ENCODE measurements around the gene SAXO1.
A peak's percentile ranks its signal among the peaks of the same experiment; 100 is the strongest.

The SAXO1 gene

DNA sequence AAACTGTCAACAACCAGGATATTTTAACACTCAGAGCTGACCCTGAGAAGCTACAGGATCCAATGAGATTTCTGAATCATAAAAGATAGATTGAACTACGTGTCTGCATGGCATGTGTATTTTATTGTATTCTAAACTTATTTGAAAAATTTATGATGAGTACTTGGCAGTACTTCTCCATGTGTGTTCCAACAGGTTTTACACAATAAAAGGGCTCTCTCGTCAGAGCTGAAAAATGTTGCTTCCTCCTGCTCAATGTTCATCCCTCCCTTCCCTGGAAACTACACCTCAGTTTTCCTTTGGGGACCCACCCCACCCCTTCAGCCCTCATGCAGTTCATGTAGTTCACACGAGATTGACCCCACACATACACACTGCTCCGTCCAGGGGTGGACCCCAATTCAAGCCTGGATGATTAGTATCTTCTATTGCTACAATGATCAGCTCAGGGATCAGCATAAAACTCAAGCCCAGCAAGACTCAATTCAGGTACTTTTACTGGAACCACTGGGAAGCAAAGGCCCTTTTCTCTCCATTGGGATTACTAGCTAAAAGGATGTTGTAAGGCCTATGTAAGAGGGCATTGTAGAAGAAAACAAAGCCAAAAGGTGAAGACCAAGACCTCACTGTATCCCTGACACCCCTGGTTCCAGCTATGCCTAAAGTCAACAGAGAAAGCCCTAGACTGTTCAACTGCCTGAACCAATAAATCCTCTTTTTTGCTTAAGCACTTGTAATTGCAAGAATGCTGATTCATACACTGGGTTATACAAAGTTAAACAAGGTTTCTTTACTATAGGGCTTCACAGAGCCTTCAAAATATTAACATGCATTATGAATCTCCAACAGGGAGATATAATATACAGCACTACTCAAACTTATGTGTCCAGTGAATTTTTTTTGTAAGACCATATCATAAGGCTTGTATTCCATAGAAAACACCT lies 112.6 kb downstream of the SAXO1 start:
- DNase-seq (ENCODE audit: insufficient read length, low spot score) (no peak), FAIRE-seq (no peak)

DNA sequence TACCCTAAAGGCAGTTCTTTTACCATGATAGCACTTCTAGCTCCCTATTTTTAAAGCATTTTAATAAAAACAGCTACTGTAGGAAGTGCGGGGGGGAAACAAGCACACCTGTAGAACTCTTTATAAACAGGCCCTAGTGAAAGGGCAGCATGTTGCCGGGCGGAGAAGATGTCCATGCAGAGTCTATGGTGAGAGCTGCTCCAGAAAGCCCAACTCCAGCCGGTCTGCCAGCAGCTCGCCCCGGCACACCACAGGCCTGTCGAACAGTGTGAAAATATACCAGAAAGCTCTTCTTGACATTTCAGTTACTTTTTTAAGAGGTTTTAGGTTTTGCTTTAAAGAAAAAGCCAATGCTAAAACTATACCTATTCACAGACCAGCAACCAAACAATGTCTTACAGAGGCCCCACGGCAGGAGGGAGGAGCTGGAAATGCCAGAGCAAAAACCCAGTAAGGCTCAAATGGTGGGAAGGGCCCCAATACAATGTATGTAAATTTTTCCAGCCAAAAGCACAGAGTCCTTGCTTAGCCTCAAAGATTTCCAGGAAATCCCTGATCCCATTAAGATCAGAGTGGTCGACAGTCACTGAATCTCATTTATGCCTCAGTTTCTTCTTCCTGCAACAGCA lies 121.2 kb downstream of the SAXO1 start:
- no peak for FAIRE-seq
- no peak for DNase-seq (ENCODE audit: insufficient read length, low spot score)

GRCh38 chr9:18910916-18911315 lies 122.1 kb downstream of the SAXO1 start:
- DNase-seq (ENCODE audit: insufficient read length, low spot score) (no peak), FAIRE-seq (no peak)

DNA sequence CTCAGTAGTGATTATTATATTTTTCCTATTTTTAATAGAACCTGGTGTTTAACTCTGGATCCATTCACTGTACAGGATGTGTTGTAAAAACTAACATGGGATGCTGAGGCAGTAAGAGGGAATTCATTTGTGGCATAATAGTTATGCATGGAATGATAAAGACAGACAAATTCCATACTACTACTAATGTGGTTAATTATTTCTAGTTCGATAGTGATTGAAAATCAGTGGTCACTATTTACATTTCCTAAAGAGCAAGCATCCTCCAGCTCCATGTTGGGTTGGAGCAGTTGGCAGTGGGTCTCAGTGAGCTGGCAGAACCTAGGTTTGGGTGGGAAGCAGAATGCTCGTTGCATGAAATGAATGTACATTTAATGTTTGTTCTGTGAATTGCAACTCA lies 122.6 kb downstream of the SAXO1 start:
- no peak for FAIRE-seq

DNA sequence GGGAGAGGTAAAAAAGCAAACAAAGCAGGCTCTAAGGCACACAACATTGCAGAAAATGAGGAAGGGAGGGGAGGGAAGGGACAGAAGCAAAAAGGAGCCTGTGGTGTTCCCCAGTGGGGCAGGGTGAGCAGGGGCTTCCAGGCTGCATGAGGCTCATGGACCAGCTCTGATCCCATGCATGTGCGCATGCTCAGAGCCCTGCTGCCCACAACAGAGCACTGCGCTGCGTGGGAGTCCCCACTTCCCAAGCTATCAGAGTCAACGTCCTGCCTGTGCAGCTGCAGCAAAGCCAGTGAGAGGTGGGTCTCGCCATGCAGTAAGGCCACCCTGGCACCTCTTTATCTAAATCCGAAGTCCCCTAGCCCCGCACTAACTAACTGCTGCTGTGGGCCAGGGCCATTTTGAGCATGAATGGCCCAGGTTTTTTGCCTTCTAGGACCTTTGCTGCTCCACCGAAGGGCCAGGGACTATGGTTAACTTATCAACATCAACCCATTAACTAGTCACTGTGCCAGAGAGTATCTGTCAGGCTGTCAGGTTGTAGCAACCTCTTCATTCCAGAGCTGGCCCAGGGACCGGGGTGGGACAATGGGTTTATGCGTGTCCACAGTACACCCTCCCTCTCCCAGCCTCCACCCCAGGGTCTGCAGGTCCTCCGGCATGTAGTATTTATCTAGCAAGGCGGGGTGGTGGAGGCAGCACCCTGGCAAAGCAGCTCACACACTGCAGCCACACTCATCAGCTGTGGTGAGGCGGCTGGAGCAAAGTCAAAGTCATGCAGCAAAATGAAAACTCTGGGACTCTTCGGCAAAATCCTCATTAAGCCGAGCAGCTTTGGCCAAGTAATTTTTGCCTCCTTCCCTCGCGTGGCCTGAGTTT lies 123.6 kb downstream of the SAXO1 start:
- FAIRE-seq, result no peak
- no peak for DNase-seq (ENCODE audit: insufficient read length, low spot score)

More for the DNA sequence above, 122.6 kb downstream of the SAXO1 start:
- DNase-seq (ENCODE audit: insufficient read length, low spot score), result no peak

GRCh38 chr9:18907927-18908625 lies 124.9 kb downstream of the SAXO1 start:
- FAIRE-seq (no peak), DNase-seq (ENCODE audit: insufficient read length, low spot score) (no peak)

DNA sequence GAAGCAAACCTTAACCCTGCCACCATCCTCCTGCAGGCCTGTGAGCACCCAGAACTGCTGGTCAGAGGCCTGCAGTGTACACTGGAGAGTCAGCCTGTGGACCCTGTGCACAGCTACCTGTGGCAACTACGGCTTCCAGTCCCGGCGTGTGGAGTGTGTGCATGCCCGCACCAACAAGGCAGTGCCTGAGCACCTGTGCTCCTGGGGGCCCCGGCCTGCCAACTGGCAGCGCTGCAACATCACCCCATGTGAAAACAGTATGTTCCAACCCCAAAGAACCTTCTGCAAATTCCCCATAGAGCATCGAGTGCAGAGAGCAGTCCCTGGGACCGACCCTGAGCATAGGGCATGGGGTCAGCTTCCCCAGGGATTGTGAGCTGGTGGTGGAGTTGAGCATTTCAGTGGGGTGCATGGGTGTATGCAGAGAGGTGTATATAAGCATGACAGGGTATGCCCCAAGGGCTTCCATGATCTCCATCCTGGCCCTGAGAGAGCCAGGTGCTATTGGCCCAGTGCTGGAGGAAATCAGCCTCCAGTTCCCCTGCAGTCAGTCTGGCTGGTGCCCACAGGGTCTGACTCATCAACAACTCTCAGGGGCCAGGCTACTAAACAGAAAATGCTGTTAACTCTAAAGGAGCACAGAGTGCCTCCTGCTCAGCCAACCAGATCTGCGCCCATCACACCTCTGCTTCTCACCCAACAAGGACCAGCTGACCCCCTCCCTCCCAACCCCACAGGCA lies 126.2 kb downstream of the SAXO1 start:
- FAIRE-seq (peak; percentile 20), DNase-seq (ENCODE audit: insufficient read length, low spot score) (peak; percentile 62)

DNA sequence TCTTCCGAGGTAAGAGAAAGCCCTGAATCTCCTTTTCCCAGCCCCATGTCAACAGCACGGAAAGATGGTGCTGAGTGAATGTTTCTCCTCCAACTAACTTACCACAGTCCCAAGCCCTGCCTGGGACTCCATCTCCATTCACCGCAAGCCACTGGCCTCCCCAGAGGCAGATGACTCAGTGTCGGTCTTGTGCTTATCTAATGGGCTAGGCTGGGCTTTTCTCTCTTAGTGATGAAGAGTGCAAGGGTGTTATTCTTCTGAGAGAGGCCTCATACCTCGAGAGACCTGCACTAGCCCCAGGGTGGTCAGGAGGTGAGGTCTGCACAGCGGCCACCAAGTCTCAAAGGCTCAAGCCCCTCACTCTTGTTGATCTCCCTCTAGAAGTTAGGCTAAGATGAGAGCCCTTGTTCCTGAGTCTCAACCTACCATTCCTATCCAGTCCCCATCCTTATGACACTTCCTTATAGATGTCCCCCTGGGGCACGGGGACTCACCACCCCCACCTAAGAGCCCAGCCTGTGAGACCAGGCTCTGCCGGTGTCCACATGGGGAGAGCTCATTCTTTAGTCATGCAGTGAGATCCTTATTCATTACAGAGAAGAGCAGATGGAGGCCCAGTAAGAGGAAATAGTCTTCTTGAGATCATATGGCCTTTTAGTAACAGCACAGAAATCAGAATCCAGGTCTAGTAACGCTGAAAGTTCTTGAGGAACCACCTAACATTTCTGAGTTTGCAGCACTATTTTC lies 127.0 kb downstream of the SAXO1 start:
- DNase-seq (ENCODE audit: insufficient read length, low spot score) (no peak), FAIRE-seq (no peak)

DNA sequence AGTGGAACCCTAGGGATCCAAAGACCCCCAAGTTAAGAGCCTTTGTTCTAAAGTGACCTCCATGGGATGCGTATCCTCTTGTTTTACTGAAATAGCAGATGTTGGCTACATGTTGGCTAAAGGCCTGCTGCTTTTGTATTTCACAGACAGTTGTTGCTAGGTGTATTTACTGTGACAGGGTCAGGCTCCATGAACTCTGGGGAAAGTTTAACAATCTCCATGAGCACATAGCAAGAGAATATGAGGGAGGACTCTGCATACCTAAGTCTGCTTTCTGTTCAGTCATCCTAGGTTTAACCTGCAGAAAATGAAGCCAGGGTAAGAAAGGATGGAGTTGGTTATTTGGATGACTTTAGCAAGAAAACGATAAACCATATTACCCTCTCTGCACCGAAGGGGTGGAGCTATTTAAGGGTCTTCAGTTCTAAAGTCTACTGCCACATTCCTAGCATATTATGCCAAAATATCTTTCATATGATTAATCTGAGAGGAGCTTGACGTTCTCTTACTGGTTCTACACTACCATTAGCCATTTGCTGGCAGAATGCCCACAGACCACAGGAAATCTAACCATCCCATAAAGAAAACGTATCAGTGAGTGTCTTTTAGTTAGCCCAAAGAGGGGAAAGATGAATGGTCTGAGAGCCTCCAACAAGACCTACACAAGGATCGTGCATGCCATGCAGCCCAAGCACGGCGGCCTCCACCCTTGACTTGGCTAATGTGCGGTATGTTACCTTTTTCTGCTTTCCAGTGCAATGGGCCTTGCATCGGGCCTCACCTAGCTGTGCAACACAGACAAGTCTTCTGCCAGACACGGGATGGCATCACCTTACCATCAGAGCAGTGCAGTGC lies 127.8 kb downstream of the SAXO1 start:
- DNase-seq (ENCODE audit: insufficient read length, low spot score), result peak; percentile 45
- FAIRE-seq, result no peak

GRCh38 chr9:18903450-18903849 lies 129.6 kb downstream of the SAXO1 start:
- DNase-seq (ENCODE audit: insufficient read length, low spot score) (no peak), FAIRE-seq (no peak)

DNA sequence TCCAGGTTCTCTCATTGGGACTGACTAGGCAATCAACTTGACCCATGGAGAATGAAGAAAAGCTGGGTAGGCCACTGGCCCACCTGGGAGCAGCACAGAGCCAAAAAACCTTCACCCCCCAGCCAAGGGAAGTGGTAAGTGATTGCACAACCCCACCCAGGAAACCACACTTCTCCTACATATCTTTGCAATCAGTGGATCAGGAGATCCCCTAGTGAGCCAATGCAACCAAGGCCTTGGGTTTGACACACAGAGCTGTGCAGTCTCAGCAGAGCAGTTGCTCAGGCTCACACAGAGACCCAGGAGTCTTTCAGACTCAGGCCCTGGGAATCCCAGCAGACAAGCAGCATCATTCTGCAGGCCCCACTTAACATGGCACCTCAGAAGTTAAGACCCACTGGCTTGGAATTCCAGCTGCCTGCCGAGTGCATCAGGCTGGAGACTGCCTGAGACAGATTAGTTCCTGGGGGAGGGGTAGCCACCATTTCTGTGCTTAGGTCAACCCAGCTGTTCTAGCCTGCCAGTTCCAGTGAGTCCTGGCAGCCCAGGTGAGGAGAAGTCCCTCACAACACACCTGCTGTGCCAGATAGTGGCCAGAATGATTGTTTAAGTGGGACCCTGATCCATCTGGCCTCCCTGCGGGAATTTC lies 136.4 kb downstream of the SAXO1 start:
- no peak for DNase-seq (ENCODE audit: insufficient read length, low spot score)
- no peak for FAIRE-seq

GRCh38 chr9:18896004-18896403 lies 137.0 kb downstream of the SAXO1 start:
- DNase-seq (ENCODE audit: insufficient read length, low spot score) (no peak), FAIRE-seq (no peak)

DNA sequence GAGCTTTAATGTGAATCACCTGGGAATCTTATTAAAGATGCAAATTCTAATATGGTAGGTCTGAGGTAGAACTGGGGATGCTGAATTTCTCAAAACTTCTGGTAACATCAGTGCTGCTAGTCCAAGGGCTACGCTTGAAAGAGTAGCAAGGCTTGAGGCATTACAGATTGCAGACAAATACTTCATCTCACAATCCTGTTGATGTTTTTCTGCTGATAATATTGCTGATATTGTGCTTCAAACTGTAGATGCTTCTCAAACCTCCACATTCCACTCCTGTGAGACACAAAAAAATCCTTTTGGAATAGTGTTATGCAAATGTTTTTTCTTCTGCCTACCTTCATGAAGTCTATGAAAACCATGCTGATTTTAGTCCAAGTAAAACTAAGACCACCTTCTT lies 139.5 kb downstream of the SAXO1 start:
- no peak for FAIRE-seq
- DNase-seq (ENCODE audit: insufficient read length, low spot score), result no peak

GRCh38 chr9:18893046-18893445 lies 140.0 kb downstream of the SAXO1 start:
- DNase-seq (ENCODE audit: insufficient read length, low spot score) (no peak), FAIRE-seq (no peak)

DNA sequence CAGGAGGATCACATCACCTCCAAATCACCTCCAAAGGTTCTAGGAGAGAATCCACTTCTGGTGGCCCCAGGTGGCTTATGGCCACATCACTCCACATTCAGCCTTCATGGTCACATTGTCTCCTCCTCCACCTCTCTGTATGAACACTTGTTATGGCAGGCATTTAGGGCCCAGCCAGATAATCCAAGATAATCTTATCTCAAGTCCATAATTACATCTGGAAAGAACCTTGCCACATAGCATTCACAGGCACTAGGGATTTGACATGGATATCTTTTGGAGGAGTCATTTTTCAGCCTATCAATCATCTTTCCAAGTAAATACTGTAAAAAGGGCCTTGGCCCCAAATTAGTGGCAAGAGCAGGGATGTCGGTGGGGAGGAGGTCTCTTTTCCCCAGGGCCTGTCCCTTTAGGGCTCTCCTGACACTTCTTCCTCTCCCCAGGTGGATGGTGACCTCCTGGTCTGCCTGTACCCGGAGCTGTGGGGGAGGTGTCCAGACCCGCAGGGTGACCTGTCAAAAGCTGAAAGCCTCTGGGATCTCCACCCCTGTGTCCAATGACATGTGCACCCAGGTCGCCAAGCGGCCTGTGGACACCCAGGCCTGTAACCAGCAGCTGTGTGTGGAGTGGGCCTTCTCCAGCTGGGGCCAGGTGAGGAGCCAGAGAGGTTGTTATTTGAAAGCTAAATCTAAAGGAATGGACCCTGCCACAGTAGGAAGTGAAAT lies 140.9 kb downstream of the SAXO1 start:
- no peak for FAIRE-seq
- DNase-seq (ENCODE audit: insufficient read length, low spot score), result no peak

GRCh38 chr9:18890372-18890771 lies 142.6 kb downstream of the SAXO1 start:
- FAIRE-seq, result no peak
- DNase-seq (ENCODE audit: insufficient read length, low spot score), result peak; percentile 71

DNA sequence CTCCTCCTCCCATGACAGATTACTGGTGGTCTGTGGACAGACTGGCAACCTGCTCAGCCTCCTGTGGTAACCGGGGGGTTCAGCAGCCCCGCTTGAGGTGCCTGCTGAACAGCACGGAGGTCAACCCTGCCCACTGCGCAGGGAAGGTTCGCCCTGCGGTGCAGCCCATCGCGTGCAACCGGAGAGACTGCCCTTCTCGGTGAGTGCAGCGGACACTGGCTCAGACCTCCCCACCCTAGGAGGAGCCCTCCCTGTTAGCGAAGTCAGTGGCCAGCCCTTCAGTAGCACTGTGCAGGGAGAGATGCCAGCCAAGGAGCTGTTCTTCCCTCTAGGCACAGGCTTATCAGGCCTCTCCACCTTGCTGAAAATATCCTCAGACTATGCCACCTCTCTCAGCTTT lies 143.5 kb downstream of the SAXO1 start:
- FAIRE-seq, result no peak

More for the DNA sequence above, 143.5 kb downstream of the SAXO1 start:
- no peak for DNase-seq (ENCODE audit: insufficient read length, low spot score)

All from HTR-8/SVneo (cell line).